IPS-NIHi7 (cell line): ENCODE data around the gene HNRNPH3.

ENCODE experiments used
- DNase-seq: peaks from one replicate; pipeline ENCODE4 v3.0.0; 2012; ENCODE audit warnings: mixed read lengths; ENCODE audit errors: extremely low spot score

Gene HNRNPH3

GRCh38 chr10:68385740-68386139 lies 53.9 kb downstream of the HNRNPH3 start:
- no peak for DNase-seq
